Measurements from ENCODE around the gene GABBR2. TPM values are rescaled to one million over a fixed set of nuclear protein-coding genes. Genes with fewer than 3 reads are reported as not detected.
A peak's percentile ranks its signal among the peaks of the same experiment; 100 is the strongest.

The GABBR2 gene
- total and polyA plus RNA-seq, 9 of the 15 experiments (the other 6 are each of a cell fraction or from before 2014, with no cell fraction given) = 0.15 to 1.9 (median 0.32) TPM

GRCh38 chr9:98374385-98375051, 334.2 kb downstream of the GABBR2 start (continued):
- peak in 1 of 2 experiments; percentile 57 for TF ChIP-seq AFF1 (IDR thresholded peaks at IDR 0.05; ENCODE audit: low read depth in 1 of 2, partially characterized antibody in 2 of 2)
- no peak for TF ChIP-seq KDM5B (IDR thresholded peaks at IDR 0.05; ENCODE audit: insufficient replicate concordance, low read depth, low read length)
- peak; percentile 81 for TF ChIP-seq NBN (IDR thresholded peaks at IDR 0.05; ENCODE audit: low read depth)
- no peak for TF ChIP-seq MCM7 (IDR thresholded peaks at IDR 0.05)
- TF ChIP-seq CREB3L1 (IDR thresholded peaks at IDR 0.05; ENCODE audit: borderline replicate concordance, low read depth) = peak; percentile 66; the same call in 1 of the 2 replicates
- TF ChIP-seq NFIC (IDR thresholded peaks at IDR 0.05) = peak; percentile 85
- peak; percentile 59 for TF ChIP-seq ATF7 (IDR thresholded peaks at IDR 0.05)
- no peak for TF ChIP-seq RFX5 (IDR thresholded peaks at IDR 0.05; ENCODE audit: low read depth, low read length)
- peak; percentile 62 for TF ChIP-seq DACH1 (IDR thresholded peaks at IDR 0.05; ENCODE audit: partially characterized antibody)
- TF ChIP-seq POLR2AphosphoS5 (IDR thresholded peaks at IDR 0.05; ENCODE audit: control insufficient read depth, insufficient read depth, low read depth, low read length) = peak; percentile 95
- TF ChIP-seq KLF1 (tag; IDR thresholded peaks at IDR 0.05) = no peak
- peak; percentile 63; the same call in 1 of the 2 replicates for TF ChIP-seq ZEB2 (IDR thresholded peaks at IDR 0.05)
- TF ChIP-seq MEIS2 (IDR thresholded peaks at IDR 0.05; ENCODE audit: partially characterized antibody) = peak; percentile 76
- TF ChIP-seq ZNF134 (CRISPR knock-in tag; conservative IDR thresholded peaks at IDR 0.05) = no peak
- no peak for TF ChIP-seq GTF2E2 (tag; IDR thresholded peaks at IDR 0.05)
- TF ChIP-seq HDAC2 (IDR thresholded peaks at IDR 0.05) = peak; percentile 92
- TF ChIP-seq ZNF695 (CRISPR knock-in tag; IDR thresholded peaks at IDR 0.05) = no peak
- no peak for TF ChIP-seq MECOM (CRISPR knock-in tag; IDR thresholded peaks at IDR 0.05)
- peak; percentile 83 for TF ChIP-seq LEF1 (IDR thresholded peaks at IDR 0.05)
- TF ChIP-seq MITF (IDR thresholded peaks at IDR 0.05) = peak; percentile 72; the same call in 1 of the 2 replicates
- TF ChIP-seq ZNF384 (IDR thresholded peaks at IDR 0.05; ENCODE audit: low read depth, low read length) = peak; percentile 22; the same call in 1 of the 2 replicates
- TF ChIP-seq ETS2 (tag; IDR thresholded peaks at IDR 0.05; ENCODE audit: borderline replicate concordance, poor library complexity, severe bottlenecking) = no peak
- no peak for TF ChIP-seq PHF20 (IDR thresholded peaks at IDR 0.05; ENCODE audit: partially characterized antibody)
- 0 out of 2 replicates have a peak, but pooled peaks have one; percentile 31 for TF ChIP-seq ZNF589 (CRISPR knock-in tag; IDR thresholded peaks at IDR 0.05; ENCODE audit: low read depth)

Data from K562 (cell line).